ENCODE measurements around the gene VAV1. TPM values are rescaled to one million over a fixed set of nuclear protein-coding genes. Genes with fewer than 3 reads are reported as not detected.

The VAV1 gene
- total and polyA plus RNA-seq, 2 of the 8 experiments (the other 6 are each of a cell fraction or from before 2014, with no cell fraction given), result 0.21 to 0.22 TPM

DNA sequence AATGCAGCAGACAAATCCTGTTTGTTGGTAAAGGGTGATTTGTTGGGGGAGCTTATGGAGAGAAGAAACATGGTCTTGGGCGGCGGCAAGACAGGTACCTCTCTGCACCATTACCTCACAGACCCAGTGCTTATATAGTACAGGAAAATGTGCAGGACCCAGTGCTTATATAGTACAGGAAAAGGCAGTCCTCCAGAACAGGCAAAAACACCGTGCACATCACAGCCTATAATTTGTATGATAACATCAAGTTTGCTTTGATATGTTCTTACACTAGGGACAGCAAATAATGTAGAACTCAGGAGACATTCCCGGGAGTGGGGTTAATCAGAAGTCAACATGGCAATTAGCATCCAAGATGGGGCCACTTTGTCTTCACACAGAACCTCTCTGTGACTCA, 20.9 kb downstream of the VAV1 start (continued):
- TF ChIP-seq, protein P1, sequence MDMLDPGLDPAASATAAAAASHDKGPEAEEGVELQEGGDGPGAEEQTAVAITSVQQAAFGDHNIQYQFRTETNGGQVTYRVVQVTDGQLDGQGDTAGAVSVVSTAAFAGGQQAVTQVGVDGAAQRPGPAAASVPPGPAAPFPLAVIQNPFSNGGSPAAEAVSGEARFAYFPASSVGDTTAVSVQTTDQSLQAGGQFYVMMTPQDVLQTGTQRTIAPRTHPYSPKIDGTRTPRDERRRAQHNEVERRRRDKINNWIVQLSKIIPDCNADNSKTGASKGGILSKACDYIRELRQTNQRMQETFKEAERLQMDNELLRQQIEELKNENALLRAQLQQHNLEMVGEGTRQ (IDR thresholded peaks at IDR 0.05; ENCODE audit: low read length), result no peak
- TF ChIP-seq MAFK (IDR thresholded peaks at IDR 0.05; ENCODE audit: low read depth, low read length), result no peak
- no peak for TF ChIP-seq GABPA (IDR thresholded peaks at IDR 0.05; ENCODE audit: borderline replicate concordance, insufficient read depth, low read length)

All from H1 (cell line).